DND-41 (cell line): ENCODE measurements around the gene FAM131C.

Experiments
- ATAC-seq: fragments of 200-7000 bp; cut with Tn5 transposase; 3 replicates; pipeline ENCODE4 v1.9.1; 2021; ENCODE audit warnings: low read depth; ENCODE audit not compliant: insufficient read depth
- DNase-seq: peaks from one replicate; pipeline ENCODE4 v3.0.0-alpha.2; 2020
- H2AFZ ChIP-seq: 2 replicates; pipeline ENCODE4 v1.6.0; 2012; ENCODE audit warnings: low read depth, low read length
- H3K27ac ChIP-seq: 2 replicates; pipeline ENCODE4 v1.5.1; 2012; ENCODE audit warnings: low read length, inconsistent platforms
- H3K27me3 ChIP-seq: fragments of 200-600 bp; sonication (generic); 2 replicates; pipeline ENCODE4 v1.6.0; 2012; ENCODE audit warnings: low read length, mild to moderate bottlenecking, inconsistent platforms; ENCODE audit not compliant: insufficient read depth, poor library complexity
- H3K36me3 ChIP-seq: 2 replicates; pipeline ENCODE4 v1.5.1; 2012; ENCODE audit warnings: low read length, inconsistent platforms; ENCODE audit not compliant: insufficient read depth
- H3K4me1 ChIP-seq: 2 replicates; pipeline ENCODE4 v1.5.1; 2012; ENCODE audit warnings: mild to moderate bottlenecking, low read length; ENCODE audit not compliant: insufficient read depth
- H3K4me2 ChIP-seq: 2 replicates; pipeline ENCODE4 v1.6.0; 2012; ENCODE audit warnings: mild to moderate bottlenecking, moderate library complexity, low read length, inconsistent platforms; ENCODE audit not compliant: insufficient read depth
- H3K4me3 ChIP-seq, 2 experiments: fragments of 200-600 bp in 1 of 2; shearing (Covaris generic) in 1 of 2; 2 replicates each; pipeline ENCODE4 v1.5.1; 2012 to 2016; ENCODE audit warnings: inconsistent platforms in 2 of 2, low read length in 2 of 2, mild to moderate bottlenecking in 2 of 2, low read depth in 1 of 2, moderate library complexity in 1 of 2
- H3K79me2 ChIP-seq: 2 replicates; pipeline ENCODE4 v1.6.0; 2012; ENCODE audit warnings: low read length, inconsistent platforms; ENCODE audit not compliant: insufficient read depth
- H3K9ac ChIP-seq: 2 replicates; pipeline ENCODE4 v1.6.0; 2012; ENCODE audit warnings: low read depth, mild to moderate bottlenecking, inconsistent platforms, low read length, moderate library complexity
- H3K9me3 ChIP-seq: 2 replicates; pipeline ENCODE4 v1.5.1; 2012; ENCODE audit warnings: low read length, moderate library complexity, mild to moderate bottlenecking, inconsistent platforms; ENCODE audit not compliant: insufficient read depth, severe bottlenecking
- H4K20me1 ChIP-seq: 2 replicates; pipeline ENCODE4 v1.6.0; 2012; ENCODE audit warnings: low read length; ENCODE audit not compliant: insufficient read depth
- EZH2 ChIP-seq: IDR thresholded peaks from 3 replicates; pipeline ENCODE4 v1.6.1; 2012; ENCODE audit warnings: borderline replicate concordance, low read depth, mild to moderate bottlenecking, moderate library complexity, low read length, inconsistent platforms; ENCODE audit not compliant: severe bottlenecking
- TF ChIP-seq, protein P1 (sequence below): IDR thresholded peaks from 2 replicates; pipeline ENCODE4 v1.5.1; 2012; ENCODE audit warnings: borderline replicate concordance, low read length, moderate library complexity, mild to moderate bottlenecking; ENCODE audit not compliant: poor library complexity, severe bottlenecking; ENCODE audit errors: extremely low read depth

Gene FAM131C

DNA sequence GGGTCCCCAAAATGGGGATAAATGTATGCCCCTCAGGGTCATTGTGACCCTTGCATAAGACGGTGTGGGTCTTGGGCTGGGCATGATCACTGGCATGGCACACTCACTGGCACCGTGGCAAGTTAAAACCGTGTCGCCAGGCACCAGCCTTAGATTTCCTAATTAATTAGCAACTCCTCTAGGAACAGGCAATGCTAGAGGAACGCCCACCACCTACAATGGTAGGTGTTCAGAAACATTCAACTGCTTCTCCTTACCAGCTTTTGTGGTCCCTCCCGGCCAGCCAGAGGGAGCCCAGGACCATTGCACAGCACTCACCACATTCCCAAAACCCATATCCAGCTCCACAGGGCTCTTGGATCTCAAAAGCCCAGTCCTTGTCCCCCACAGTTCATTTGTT is 46.1 kb upstream of the FAM131C start:
- TF ChIP-seq EZH2, result no peak
- TF ChIP-seq, protein P1, sequence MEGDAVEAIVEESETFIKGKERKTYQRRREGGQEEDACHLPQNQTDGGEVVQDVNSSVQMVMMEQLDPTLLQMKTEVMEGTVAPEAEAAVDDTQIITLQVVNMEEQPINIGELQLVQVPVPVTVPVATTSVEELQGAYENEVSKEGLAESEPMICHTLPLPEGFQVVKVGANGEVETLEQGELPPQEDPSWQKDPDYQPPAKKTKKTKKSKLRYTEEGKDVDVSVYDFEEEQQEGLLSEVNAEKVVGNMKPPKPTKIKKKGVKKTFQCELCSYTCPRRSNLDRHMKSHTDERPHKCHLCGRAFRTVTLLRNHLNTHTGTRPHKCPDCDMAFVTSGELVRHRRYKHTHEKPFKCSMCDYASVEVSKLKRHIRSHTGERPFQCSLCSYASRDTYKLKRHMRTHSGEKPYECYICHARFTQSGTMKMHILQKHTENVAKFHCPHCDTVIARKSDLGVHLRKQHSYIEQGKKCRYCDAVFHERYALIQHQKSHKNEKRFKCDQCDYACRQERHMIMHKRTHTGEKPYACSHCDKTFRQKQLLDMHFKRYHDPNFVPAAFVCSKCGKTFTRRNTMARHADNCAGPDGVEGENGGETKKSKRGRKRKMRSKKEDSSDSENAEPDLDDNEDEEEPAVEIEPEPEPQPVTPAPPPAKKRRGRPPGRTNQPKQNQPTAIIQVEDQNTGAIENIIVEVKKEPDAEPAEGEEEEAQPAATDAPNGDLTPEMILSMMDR, result no peak
- H2AFZ ChIP-seq, result no peak overlapping the region
- no peaks in the 10 kb centered on the region for H3K27me3 ChIP-seq
- H3K9ac ChIP-seq, result no peak overlapping the region
- H3K79me2 ChIP-seq, result no peaks in the 10 kb centered on the region
- H3K4me3 ChIP-seq, result no peak overlapping the region
- DNase-seq (no peak), ATAC-seq (no peak)
- no peak overlapping the region for H3K27ac ChIP-seq
- no peaks in the 10 kb centered on the region for H3K9me3 ChIP-seq
- H3K4me1 ChIP-seq, result no peaks in the 10 kb centered on the region
- no peak overlapping the region for H3K4me2 ChIP-seq
- H3K36me3 ChIP-seq, result no peaks in the 10 kb centered on the region
- H4K20me1 ChIP-seq, result no peaks in the 10 kb centered on the region; the same call in 1 of the 2 replicates

DNA sequence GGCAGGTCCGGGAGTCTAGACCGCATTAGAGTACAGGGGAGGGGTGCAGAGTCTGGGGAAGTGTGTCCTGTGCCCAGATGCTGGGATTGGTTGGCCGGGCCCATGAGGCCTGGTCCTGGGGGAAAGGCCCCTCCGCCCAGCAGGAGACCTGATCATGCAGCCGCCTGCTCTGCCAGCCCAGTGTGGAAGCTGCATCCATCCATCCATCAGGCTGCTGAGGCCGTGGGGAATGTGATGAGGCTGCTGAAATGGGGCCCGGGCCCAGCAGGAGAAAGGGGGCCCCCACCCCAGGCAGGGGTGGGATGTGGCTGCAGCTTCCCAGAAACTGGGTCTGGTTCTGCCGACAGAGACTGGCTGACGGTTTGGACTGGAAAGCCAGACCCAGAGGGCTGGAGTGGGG is 45.3 kb upstream of the FAM131C start:
- ATAC-seq (no peak), DNase-seq (no peak)
- Histone ChIP-seq H4K20me1 (no peaks in the 10 kb centered on the region; the same call in 1 of the 2 replicates), H3K9me3 (no peaks in the 10 kb centered on the region), H2AFZ (no peak overlapping the region), H3K79me2 (no peaks in the 10 kb centered on the region), H3K36me3 (no peaks in the 10 kb centered on the region), H3K4me1 (no peaks in the 10 kb centered on the region), H3K9ac (no peak overlapping the region), H3K4me3 (no peak overlapping the region), H3K4me2 (no peak overlapping the region), H3K27me3 (no peaks in the 10 kb centered on the region), H3K27ac (no peak overlapping the region)
- TF ChIP-seq, protein P1, result no peak
- no peak for TF ChIP-seq EZH2

DNA sequence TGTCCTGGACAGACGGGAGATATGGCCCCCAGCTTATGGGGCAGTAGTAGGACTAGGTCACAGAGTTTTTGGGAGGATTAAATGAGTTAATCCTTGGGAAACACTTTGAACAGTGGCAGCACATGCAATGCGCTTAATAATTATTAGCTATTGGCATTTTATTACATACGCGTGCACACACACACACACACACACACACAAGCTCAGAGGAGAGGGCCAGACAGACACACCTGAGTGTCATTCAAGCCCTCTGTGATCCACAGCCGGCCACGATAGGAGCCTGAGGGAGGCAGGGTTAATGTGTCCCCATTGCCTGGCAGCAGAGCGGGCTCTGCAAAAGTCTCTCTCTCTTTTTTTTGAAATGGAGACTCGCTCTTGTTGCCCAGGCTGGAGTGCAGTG is 44.5 kb upstream of the FAM131C start:
- Histone ChIP-seq H3K4me2 (no peak overlapping the region), H3K4me3 (no peak overlapping the region), H3K27ac (no peak overlapping the region), H3K9ac (no peak overlapping the region), H3K79me2 (no peaks in the 10 kb centered on the region), H2AFZ (no peak overlapping the region), H3K9me3 (no peaks in the 10 kb centered on the region), H3K27me3 (no peaks in the 10 kb centered on the region), H4K20me1 (no peaks in the 10 kb centered on the region; the same call in 1 of the 2 replicates), H3K36me3 (no peaks in the 10 kb centered on the region), H3K4me1 (no peaks in the 10 kb centered on the region)
- DNase-seq (no peak), ATAC-seq (no peak)
- TF ChIP-seq, protein P1, result no peak

DNA sequence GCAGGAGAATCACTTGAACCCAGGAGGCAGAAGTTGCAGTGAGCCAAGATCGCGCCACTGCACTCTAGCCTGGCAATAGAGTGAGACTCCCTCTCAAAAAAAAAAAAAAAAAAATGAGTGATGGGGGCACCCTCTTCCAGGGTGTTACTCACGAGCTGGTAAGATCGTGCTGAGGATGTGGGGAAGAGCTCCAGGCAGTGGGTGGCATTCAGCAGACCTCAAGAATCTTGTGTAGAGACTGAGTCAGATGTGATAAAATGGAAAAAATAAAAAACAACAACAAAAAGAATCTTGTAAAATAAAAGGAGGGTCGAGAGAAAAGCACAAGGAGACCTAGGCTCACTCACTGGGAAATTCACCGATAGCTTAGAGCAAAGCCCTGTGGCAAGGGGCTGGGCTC is 43.9 kb upstream of the FAM131C start:
- Histone ChIP-seq H3K79me2 (no peaks in the 10 kb centered on the region), H3K4me2 (no peak overlapping the region)

More for the DNA sequence above, 43.9 kb upstream of the FAM131C start:
- Histone ChIP-seq H3K4me1 (no peaks in the 10 kb centered on the region), H3K4me3 (no peak overlapping the region), H2AFZ (no peak overlapping the region), H3K9ac (no peak overlapping the region), H3K9me3 (no peaks in the 10 kb centered on the region), H3K36me3 (no peaks in the 10 kb centered on the region), H3K27ac (no peak overlapping the region), H4K20me1 (no peaks in the 10 kb centered on the region; the same call in 1 of the 2 replicates), H3K27me3 (no peaks in the 10 kb centered on the region)
- DNase-seq (no peak), ATAC-seq (no peak)
- no peak for TF ChIP-seq EZH2
- TF ChIP-seq, protein P1, result no peak
